ENCODE measurements around the gene OTX1. TPM values are rescaled to one million over a fixed set of nuclear protein-coding genes. Genes with fewer than 3 reads are reported as not detected.
A peak's percentile ranks its signal among the peaks of the same experiment; 100 is the strongest.

OTX1 gene
- total and polyA plus RNA-seq, 10 of the 15 experiments (the other 5 are each of a cell fraction or from before 2014, with no cell fraction given), result 0.04 to 0.67 (median 0.23) TPM; not detected in 2

GRCh38 chr2:63050334-63051041 is at the start of gene OTX1 (continued):
- TF ChIP-seq BMI1 (IDR thresholded peaks at IDR 0.05; ENCODE audit: borderline replicate concordance), result no peak
- no peak for TF ChIP-seq ATF2 (IDR thresholded peaks at IDR 0.05; ENCODE audit: low read length)
- TF ChIP-seq NFXL1 (IDR thresholded peaks at IDR 0.05; ENCODE audit: borderline replicate concordance), result no peak
- TF ChIP-seq ZSCAN29 (IDR thresholded peaks at IDR 0.05), result no peak
- TF ChIP-seq NKRF (conservative IDR thresholded peaks at IDR 0.05), result peak; percentile 67; the same call in 1 of the 2 replicates
- TF ChIP-seq POLR2AphosphoS5 (IDR thresholded peaks at IDR 0.05; ENCODE audit: low read length), result no peak
- no peak for TF ChIP-seq RELA (IDR thresholded peaks at IDR 0.05; ENCODE audit: borderline replicate concordance, partially characterized antibody)
- TF ChIP-seq, protein P1, sequence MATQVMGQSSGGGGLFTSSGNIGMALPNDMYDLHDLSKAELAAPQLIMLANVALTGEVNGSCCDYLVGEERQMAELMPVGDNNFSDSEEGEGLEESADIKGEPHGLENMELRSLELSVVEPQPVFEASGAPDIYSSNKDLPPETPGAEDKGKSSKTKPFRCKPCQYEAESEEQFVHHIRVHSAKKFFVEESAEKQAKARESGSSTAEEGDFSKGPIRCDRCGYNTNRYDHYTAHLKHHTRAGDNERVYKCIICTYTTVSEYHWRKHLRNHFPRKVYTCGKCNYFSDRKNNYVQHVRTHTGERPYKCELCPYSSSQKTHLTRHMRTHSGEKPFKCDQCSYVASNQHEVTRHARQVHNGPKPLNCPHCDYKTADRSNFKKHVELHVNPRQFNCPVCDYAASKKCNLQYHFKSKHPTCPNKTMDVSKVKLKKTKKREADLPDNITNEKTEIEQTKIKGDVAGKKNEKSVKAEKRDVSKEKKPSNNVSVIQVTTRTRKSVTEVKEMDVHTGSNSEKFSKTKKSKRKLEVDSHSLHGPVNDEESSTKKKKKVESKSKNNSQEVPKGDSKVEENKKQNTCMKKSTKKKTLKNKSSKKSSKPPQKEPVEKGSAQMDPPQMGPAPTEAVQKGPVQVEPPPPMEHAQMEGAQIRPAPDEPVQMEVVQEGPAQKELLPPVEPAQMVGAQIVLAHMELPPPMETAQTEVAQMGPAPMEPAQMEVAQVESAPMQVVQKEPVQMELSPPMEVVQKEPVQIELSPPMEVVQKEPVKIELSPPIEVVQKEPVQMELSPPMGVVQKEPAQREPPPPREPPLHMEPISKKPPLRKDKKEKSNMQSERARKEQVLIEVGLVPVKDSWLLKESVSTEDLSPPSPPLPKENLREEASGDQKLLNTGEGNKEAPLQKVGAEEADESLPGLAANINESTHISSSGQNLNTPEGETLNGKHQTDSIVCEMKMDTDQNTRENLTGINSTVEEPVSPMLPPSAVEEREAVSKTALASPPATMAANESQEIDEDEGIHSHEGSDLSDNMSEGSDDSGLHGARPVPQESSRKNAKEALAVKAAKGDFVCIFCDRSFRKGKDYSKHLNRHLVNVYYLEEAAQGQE (IDR thresholded peaks at IDR 0.05; ENCODE audit: low read depth, low read length), result no peak
- TF ChIP-seq CHD1 (IDR thresholded peaks at IDR 0.05; ENCODE audit: low read depth, low read length), result no peak
- peak; percentile 78 for TF ChIP-seq POLR2A (IDR thresholded peaks at IDR 0.05; ENCODE audit: low read depth, low read length)
- TF ChIP-seq LARP7 (IDR thresholded peaks at IDR 0.05), result peak; percentile 92
- no peak for TF ChIP-seq HDAC6 (IDR thresholded peaks at IDR 0.05; ENCODE audit: unreplicated experiment)
- no peak for TF ChIP-seq RUNX3 (IDR thresholded peaks at IDR 0.05; ENCODE audit: low read length)
- no peak for TF ChIP-seq JUNB (IDR thresholded peaks at IDR 0.05)
- no peak for TF ChIP-seq ATF7 (IDR thresholded peaks at IDR 0.05; ENCODE audit: low read depth)
- TF ChIP-seq SIX5 (IDR thresholded peaks at IDR 0.05; ENCODE audit: low read depth, low read length, severe bottlenecking), result no peak
- no peak for TF ChIP-seq ZNF207 (IDR thresholded peaks at IDR 0.05; ENCODE audit: borderline replicate concordance)
- no peak for TF ChIP-seq NBN (IDR thresholded peaks at IDR 0.05)
- no peak for TF ChIP-seq SUZ12 (IDR thresholded peaks at IDR 0.05; ENCODE audit: unreplicated experiment)
- no peak for TF ChIP-seq CBFB (IDR thresholded peaks at IDR 0.05; ENCODE audit: low read depth)
- no peak for TF ChIP-seq ZNF24 (IDR thresholded peaks at IDR 0.05)
- no peak for TF ChIP-seq SMAD5 (IDR thresholded peaks at IDR 0.05; ENCODE audit: low read depth)
- TF ChIP-seq RFX5 (IDR thresholded peaks at IDR 0.05; ENCODE audit: low read depth, low read length), result no peak
- no peak for TF ChIP-seq MEF2B (IDR thresholded peaks at IDR 0.05; ENCODE audit: partially characterized antibody, poor library complexity, severe bottlenecking)
- TF ChIP-seq EGR1 (IDR thresholded peaks at IDR 0.05; ENCODE audit: borderline replicate concordance in 1 of 2, low read depth in 2 of 2, low read length in 2 of 2), result peak in 1 of 2 experiments; percentile 50; a peak in 1 of 3 replicates
- TF ChIP-seq SMARCA5 (IDR thresholded peaks at IDR 0.05), result no peak
- no peak for TF ChIP-seq CEBPB (IDR thresholded peaks at IDR 0.05; ENCODE audit: borderline replicate concordance in 1 of 2, low read depth in 2 of 2, low read length in 2 of 2)
